GM12875 (cell line): ENCODE measurements around the gene SCAP.

Experiments
- H3K4me3 ChIP-seq: one replicate; pipeline ENCODE4 v1.5.1; 2011; ENCODE audit warnings: low read depth, low read length, control low read depth
- CTCF ChIP-seq: IDR thresholded peaks from 2 replicates; pipeline ENCODE4 v1.5.1; 2011; ENCODE audit warnings: low read depth, mild to moderate bottlenecking, control low read depth, inconsistent platforms, low read length, moderate library complexity, borderline replicate concordance; ENCODE audit not compliant: insufficient read depth

Gene SCAP

GRCh38 chr3:47419083-47420043 is 56.4 kb downstream of the SCAP start:
- TF ChIP-seq CTCF = 0 out of 2 replicates have a peak, but pooled peaks have one; percentile 22
- no peak overlapping the region for H3K4me3 ChIP-seq

GRCh38 chr3:47418167-47419082 is 57.3 kb downstream of the SCAP start:
- TF ChIP-seq CTCF = no peak; the same call in 1 of the 2 replicates
- H3K4me3 ChIP-seq = no peak overlapping the region

GRCh38 chr3:47416041-47416440 is 59.7 kb downstream of the SCAP start:
- H3K4me3 ChIP-seq = no peak overlapping the region
- TF ChIP-seq CTCF = no peak

- TF ChIP-seq CTCF = no peak
- no peak overlapping the region for H3K4me3 ChIP-seq
Measured at GRCh38 chr3:47414666-47415587, 60.8 kb downstream of the SCAP start.

- no peak overlapping the region for H3K4me3 ChIP-seq
- no peak for TF ChIP-seq CTCF
Measured at GRCh38 chr3:47414161-47414564, 61.6 kb downstream of the SCAP start.

- no peak overlapping the region for H3K4me3 ChIP-seq
- TF ChIP-seq CTCF = no peak
Measured at GRCh38 chr3:47413751-47414150, 62.0 kb downstream of the SCAP start.
